GM12875 (cell line): Measurements from ENCODE around the gene ATG16L2.

Experiments used
- H3K4me3 ChIP-seq: one replicate; pipeline ENCODE4 v1.5.1; 2011; ENCODE audit warnings: low read depth, low read length, control low read depth
- CTCF ChIP-seq: IDR thresholded peaks from 2 replicates; pipeline ENCODE4 v1.5.1; 2011; ENCODE audit warnings: low read depth, mild to moderate bottlenecking, control low read depth, inconsistent platforms, low read length, moderate library complexity, borderline replicate concordance; ENCODE audit not compliant: insufficient read depth

Gene ATG16L2

GRCh38 chr11:72864702-72865655 is 50.8 kb downstream of the ATG16L2 start:
- no peak overlapping the region for H3K4me3 ChIP-seq
- no peak for TF ChIP-seq CTCF

- TF ChIP-seq CTCF: no peak
- H3K4me3 ChIP-seq: no peak overlapping the region
Measured at GRCh38 chr11:72867970-72868369, 53.8 kb downstream of the ATG16L2 start.

DNA sequence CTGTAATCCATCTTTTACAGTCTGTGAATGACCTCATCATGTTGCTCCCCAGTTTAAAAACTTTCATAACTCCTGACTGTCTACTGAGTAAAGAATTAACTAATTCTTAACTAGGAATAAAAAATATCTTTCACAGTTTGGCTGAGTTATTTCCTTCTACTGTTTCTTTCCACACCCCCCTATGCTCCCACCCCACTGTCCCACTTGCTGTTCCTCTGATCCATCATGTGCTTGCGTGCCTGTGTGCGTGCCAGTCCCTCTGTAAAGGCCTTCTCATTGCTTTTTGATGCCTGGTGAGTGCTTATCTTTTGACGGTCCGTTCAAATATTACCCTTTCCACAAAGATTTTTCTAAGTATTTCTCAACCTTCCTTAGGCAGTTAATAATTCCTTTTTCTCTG is 55.6 kb downstream of the ATG16L2 start:
- TF ChIP-seq CTCF: no peak
- H3K4me3 ChIP-seq: no peak overlapping the region

GRCh38 chr11:72871119-72871518 is 56.9 kb downstream of the ATG16L2 start:
- no peak for TF ChIP-seq CTCF
- no peak overlapping the region for H3K4me3 ChIP-seq

- H3K4me3 ChIP-seq: no peak overlapping the region
- no peak for TF ChIP-seq CTCF
Measured at GRCh38 chr11:72872012-72872411, 57.8 kb downstream of the ATG16L2 start.

GRCh38 chr11:72875736-72876135 is 61.5 kb downstream of the ATG16L2 start:
- no peak for TF ChIP-seq CTCF
- H3K4me3 ChIP-seq: no peak overlapping the region

DNA sequence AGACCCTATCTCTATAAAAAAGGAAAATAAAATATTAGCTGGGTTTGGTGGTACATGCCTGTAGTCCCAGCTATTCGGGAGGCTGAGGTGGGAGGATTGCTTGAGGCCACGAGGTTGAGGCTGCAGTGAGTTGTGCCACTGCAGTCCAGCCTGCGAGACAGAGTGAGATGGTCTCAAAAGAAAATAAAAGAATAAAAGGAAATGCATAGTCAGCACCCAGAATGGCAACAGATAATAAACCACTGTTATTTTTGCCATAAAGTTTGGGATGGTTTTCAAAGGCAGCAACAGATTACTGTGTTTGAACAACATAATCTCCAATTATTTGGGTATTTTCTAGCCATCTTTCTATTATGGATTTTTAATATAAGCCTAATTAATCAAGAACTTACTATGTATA is 61.9 kb downstream of the ATG16L2 start:
- no peak for TF ChIP-seq CTCF
- no peak overlapping the region for H3K4me3 ChIP-seq
